ENCODE results near the gene PRDM16. TPM values are rescaled to one million over a fixed set of nuclear protein-coding genes. Genes with fewer than 3 reads are reported as not detected.

PRDM16 gene
- total and polyA plus RNA-seq, 4 donors: 0.05 to 0.67 (median 0.19) TPM

DNA sequence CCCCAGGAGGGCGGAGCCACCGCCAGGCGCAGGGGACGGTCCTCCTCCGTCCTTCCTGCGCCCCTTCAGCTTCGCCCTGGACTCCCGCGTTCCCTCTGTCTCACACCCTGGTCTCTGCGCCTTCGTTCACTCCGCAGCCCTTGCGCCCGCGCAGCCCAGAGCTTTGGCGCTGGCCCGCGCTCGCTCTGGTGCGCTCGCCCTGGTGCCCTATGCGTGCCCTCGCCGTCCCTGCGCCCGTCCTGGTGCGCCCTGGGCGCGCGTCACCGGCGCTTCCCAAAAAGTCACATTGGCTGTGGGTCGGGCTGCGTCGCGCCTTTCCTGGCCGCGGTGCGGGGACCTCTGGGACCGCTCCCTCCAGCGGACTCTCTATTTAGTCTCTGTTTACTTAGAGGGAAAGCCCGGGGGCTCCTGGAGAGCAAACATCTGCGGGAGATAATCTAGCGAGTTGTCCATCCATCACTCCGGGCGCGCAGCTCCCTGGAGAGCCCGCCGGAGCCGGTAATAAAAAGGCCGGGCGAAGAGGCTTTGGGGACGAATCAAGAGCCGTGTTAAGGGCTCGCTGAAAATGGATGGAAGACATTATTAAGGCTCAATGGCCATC lies 178.6 kb downstream of the PRDM16 start (continued):
- TF ChIP-seq REST (IDR thresholded peaks at IDR 0.05) (no peak), ATF3 (IDR thresholded peaks at IDR 0.05) (no peak), NR2F2 (IDR thresholded peaks at IDR 0.05) (no peak)

GRCh38 chr1:3248155-3249141 lies 179.4 kb downstream of the PRDM16 start:
- Histone ChIP-seq H3K4me3 (ENCODE audit: low read depth in 1 of 3, low read length in 3 of 3) (no peak overlapping the region), H3K36me3 (ENCODE audit: control insufficient read depth in 4 of 4, insufficient read depth in 3 of 4, low read depth in 1 of 4, low read length in 3 of 4) (no peaks in the 10 kb centered on the region), H3K4me1 (ENCODE audit: control insufficient read depth in 4 of 4, insufficient read depth in 4 of 4, low read length in 3 of 4) (peaks cover 0 to 2% (median under 1%) of the 10 kb centered on the region in 4 donors), H3K9me3 (ENCODE audit: control insufficient read depth in 4 of 4, low read length in 3 of 4) (no peaks in the 10 kb centered on the region), H3K9ac (ENCODE audit: low read depth in 1 of 2, low read length in 2 of 2) (no peak overlapping the region), H3K27me3 (ENCODE audit: control insufficient read depth in 4 of 4, insufficient read depth in 4 of 4, low read length in 3 of 4) (peaks cover 0 to 20% (median 2%) of the 10 kb centered on the region in 4 donors), H3K27ac (ENCODE audit: low read depth in 1 of 2, low read length in 2 of 2) (no peak overlapping the region)
- WGBS: 48% methylated on average over 34 of the region's 34 CpGs
- TF ChIP-seq JUND (IDR thresholded peaks at IDR 0.05) (no peak), SP1 (IDR thresholded peaks at IDR 0.05) (no peak), HNF4G (IDR thresholded peaks at IDR 0.05) (no peak), TAF1 (conservative IDR thresholded peaks at IDR 0.05) (no peak), NR2F2 (IDR thresholded peaks at IDR 0.05) (no peak), ATF3 (IDR thresholded peaks at IDR 0.05) (no peak)
- TF ChIP-seq, protein P1, sequence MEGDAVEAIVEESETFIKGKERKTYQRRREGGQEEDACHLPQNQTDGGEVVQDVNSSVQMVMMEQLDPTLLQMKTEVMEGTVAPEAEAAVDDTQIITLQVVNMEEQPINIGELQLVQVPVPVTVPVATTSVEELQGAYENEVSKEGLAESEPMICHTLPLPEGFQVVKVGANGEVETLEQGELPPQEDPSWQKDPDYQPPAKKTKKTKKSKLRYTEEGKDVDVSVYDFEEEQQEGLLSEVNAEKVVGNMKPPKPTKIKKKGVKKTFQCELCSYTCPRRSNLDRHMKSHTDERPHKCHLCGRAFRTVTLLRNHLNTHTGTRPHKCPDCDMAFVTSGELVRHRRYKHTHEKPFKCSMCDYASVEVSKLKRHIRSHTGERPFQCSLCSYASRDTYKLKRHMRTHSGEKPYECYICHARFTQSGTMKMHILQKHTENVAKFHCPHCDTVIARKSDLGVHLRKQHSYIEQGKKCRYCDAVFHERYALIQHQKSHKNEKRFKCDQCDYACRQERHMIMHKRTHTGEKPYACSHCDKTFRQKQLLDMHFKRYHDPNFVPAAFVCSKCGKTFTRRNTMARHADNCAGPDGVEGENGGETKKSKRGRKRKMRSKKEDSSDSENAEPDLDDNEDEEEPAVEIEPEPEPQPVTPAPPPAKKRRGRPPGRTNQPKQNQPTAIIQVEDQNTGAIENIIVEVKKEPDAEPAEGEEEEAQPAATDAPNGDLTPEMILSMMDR (IDR thresholded peaks at IDR 0.05; ENCODE audit: low read depth, low read length, missing input control): no peak
- no peak for DNase-seq (ENCODE audit: low spot score)

DNA sequence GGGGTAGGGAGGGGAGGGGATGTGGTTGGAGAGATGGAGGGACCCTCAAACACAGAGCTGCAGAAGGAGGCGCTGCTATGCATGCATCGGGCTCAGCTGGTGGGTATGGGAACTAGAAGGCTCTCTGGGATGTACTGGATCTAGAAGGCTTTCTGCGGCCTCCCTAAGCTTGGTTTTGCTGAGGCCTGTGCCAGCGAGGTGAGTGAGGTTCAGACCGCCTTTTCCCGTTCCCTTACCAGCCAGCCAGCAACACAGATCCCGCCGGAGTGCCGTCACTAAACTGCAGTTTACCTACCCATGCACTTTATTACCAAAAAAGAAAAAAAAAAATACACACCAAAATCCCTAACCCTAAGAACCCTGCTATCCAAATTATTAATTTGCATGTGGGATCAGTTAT lies 180.2 kb downstream of the PRDM16 start:
- 84% methylated on average over 9 of the region's 9 CpGs for WGBS
- H3K27ac ChIP-seq (ENCODE audit: low read depth in 1 of 2, low read length in 2 of 2): no peak overlapping the region
- no peak for DNase-seq (ENCODE audit: low spot score)
- no peaks in the 10 kb centered on the region for H3K36me3 ChIP-seq (ENCODE audit: control insufficient read depth in 4 of 4, insufficient read depth in 3 of 4, low read depth in 1 of 4, low read length in 3 of 4)
- H3K9me3 ChIP-seq (ENCODE audit: control insufficient read depth in 4 of 4, low read length in 3 of 4): no peaks in the 10 kb centered on the region
- H3K9ac ChIP-seq (ENCODE audit: low read depth in 1 of 2, low read length in 2 of 2): no peak overlapping the region
- peaks cover 0 to 2% (median under 1%) of the 10 kb centered on the region in 4 donors for H3K4me1 ChIP-seq (ENCODE audit: control insufficient read depth in 4 of 4, insufficient read depth in 4 of 4, low read length in 3 of 4)
- H3K27me3 ChIP-seq (ENCODE audit: control insufficient read depth in 4 of 4, insufficient read depth in 4 of 4, low read length in 3 of 4): peaks cover 0 to 20% (median 2%) of the 10 kb centered on the region in 4 donors
- TF ChIP-seq MAX (IDR thresholded peaks at IDR 0.05) (no peak), YY1 (IDR thresholded peaks at IDR 0.05) (no peak), ATF3 (IDR thresholded peaks at IDR 0.05) (no peak), FOXA1 (IDR thresholded peaks at IDR 0.05) (no peak), EGR1 (IDR thresholded peaks at IDR 0.05; ENCODE audit: low read depth in 2 of 2) (no peak), GABPA (IDR thresholded peaks at IDR 0.05 in 1 of 2, conservative IDR thresholded peaks at IDR 0.05 in 1 of 2) (no peak), HNF4G (IDR thresholded peaks at IDR 0.05) (no peak), TAF1 (conservative IDR thresholded peaks at IDR 0.05) (no peak), FOXA2 (IDR thresholded peaks at IDR 0.05) (no peak), RXRA (IDR thresholded peaks at IDR 0.05) (no peak)
- TF ChIP-seq, protein P1 (IDR thresholded peaks at IDR 0.05; ENCODE audit: low read depth, low read length, missing input control): no peak
- H3K4me3 ChIP-seq (ENCODE audit: low read depth in 1 of 3, low read length in 3 of 3): no peak overlapping the region
